ENCODE measurements around the gene DND1. TPM values are rescaled to one million over a fixed set of nuclear protein-coding genes. Genes with fewer than 3 reads are reported as not detected.

DND1 gene
- polyA plus RNA-seq, 1 donor (not counting 4 experiments of a cell fraction or from before 2014, with no cell fraction given) = 0.22 TPM

DNA sequence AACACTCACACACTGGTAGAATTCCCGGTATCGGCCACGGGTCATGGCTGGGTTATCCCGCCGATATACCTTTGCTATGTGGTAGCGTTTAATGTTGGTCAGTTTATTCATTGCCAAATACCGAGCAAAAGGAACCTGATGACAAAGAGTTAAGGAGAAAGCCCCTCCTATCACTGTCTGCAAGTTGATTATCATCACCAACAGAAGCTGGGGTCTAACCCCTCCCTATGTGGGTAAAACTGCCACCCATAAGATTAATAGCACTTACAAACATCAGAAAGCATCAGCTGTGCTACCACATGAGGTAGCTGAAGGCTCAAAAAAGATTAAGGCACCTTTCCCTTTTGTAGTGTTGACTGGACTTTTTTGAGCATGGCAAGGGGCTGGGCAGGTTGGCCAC lies 5.6 kb upstream of the DND1 start:
- H3K79me2 ChIP-seq (ENCODE audit: control insufficient read depth, insufficient read depth, low read length) = no peaks in the 10 kb centered on the region
- H3K4me3 ChIP-seq (ENCODE audit: control insufficient read depth in 2 of 3, extremely low read depth in 1 of 3, insufficient read depth in 2 of 3, low read depth in 1 of 3, low read length in 3 of 3) = no peak overlapping the region
- FAIRE-seq (no peak), DNase-seq (ENCODE audit: low read depth, low spot score) (no peak)
- H2AFZ ChIP-seq (ENCODE audit: control insufficient read depth, low read length) = no peak overlapping the region
- H4K20me1 ChIP-seq (ENCODE audit: control insufficient read depth, extremely low read depth, insufficient read depth, low read length) = no peaks in the 10 kb centered on the region
- no peak overlapping the region for H3K27ac ChIP-seq (ENCODE audit: control insufficient read depth, insufficient read depth, low read length)
- H3K9me3 ChIP-seq (ENCODE audit: control insufficient read depth, low read depth, low read length) = no peaks in the 10 kb centered on the region
- dilution Hi-C loops (cut with MboI; ENCODE audit: extremely low pct_ligation_motif_present, low sequenced_read_pairs) = no loop called here
- H3K9ac ChIP-seq (ENCODE audit: control insufficient read depth, extremely low read depth, insufficient read depth, low read length) = no peak overlapping the region
- no peaks in the 10 kb centered on the region for H3K9me1 ChIP-seq (ENCODE audit: control insufficient read depth, extremely low read depth, insufficient read depth, low read length)
- no peaks in the 10 kb centered on the region for H3K4me1 ChIP-seq (ENCODE audit: control insufficient read depth, extremely low read depth, insufficient read depth, low read length)
- peaks cover 32 to 37% of the 10 kb centered on the region in 2 experiments for H3K36me3 ChIP-seq (ENCODE audit: control insufficient read depth in 2 of 2, extremely low read depth in 1 of 2, insufficient read depth in 2 of 2, low read length in 2 of 2)
- no peak overlapping the region for H3K4me2 ChIP-seq (ENCODE audit: control insufficient read depth, extremely low read depth, insufficient read depth, low read depth, low read length)
- H3K27me3 ChIP-seq (ENCODE audit: control insufficient read depth, extremely low read depth, insufficient read depth, low read length) = no peaks in the 10 kb centered on the region
- TF ChIP-seq, protein P1, sequence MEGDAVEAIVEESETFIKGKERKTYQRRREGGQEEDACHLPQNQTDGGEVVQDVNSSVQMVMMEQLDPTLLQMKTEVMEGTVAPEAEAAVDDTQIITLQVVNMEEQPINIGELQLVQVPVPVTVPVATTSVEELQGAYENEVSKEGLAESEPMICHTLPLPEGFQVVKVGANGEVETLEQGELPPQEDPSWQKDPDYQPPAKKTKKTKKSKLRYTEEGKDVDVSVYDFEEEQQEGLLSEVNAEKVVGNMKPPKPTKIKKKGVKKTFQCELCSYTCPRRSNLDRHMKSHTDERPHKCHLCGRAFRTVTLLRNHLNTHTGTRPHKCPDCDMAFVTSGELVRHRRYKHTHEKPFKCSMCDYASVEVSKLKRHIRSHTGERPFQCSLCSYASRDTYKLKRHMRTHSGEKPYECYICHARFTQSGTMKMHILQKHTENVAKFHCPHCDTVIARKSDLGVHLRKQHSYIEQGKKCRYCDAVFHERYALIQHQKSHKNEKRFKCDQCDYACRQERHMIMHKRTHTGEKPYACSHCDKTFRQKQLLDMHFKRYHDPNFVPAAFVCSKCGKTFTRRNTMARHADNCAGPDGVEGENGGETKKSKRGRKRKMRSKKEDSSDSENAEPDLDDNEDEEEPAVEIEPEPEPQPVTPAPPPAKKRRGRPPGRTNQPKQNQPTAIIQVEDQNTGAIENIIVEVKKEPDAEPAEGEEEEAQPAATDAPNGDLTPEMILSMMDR (optimal IDR thresholded peaks at IDR 0.05 in 1 of 3, IDR thresholded peaks at IDR 0.05 in 1 of 3, conservative IDR thresholded peaks at IDR 0.05 in 1 of 3; ENCODE audit: extremely low read depth in 1 of 3, insufficient read depth in 2 of 3, low read length in 3 of 3) = no peak
- TF ChIP-seq EZH2 (IDR thresholded peaks at IDR 0.05; ENCODE audit: low read length) = no peak

DNA sequence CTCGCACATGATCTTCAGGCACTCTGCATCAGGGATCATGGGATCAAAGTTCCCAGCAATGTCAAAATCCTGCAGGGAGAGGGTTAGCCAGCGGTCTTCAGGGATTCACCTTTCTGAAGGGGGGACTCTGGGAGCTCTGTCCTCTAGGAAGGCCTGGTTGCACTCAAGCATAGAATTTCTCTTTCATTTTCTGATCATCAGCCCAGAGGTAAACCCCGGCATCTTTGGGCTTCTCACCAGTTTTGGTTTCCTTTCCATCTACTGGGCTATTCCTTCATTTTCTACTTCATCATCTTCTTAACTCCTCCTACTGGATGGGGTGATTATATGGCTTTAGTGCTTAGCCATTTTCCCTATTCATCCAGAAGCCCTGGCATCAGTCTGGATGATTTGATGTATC lies 4.6 kb upstream of the DND1 start:
- no peak for FAIRE-seq
- no peaks in the 10 kb centered on the region for H3K79me2 ChIP-seq (ENCODE audit: control insufficient read depth, insufficient read depth, low read length)
- H3K27ac ChIP-seq (ENCODE audit: control insufficient read depth, insufficient read depth, low read length) = no peak overlapping the region
- dilution Hi-C loops (cut with MboI; ENCODE audit: extremely low pct_ligation_motif_present, low sequenced_read_pairs) = no loop called here
- no peaks in the 10 kb centered on the region for H4K20me1 ChIP-seq (ENCODE audit: control insufficient read depth, extremely low read depth, insufficient read depth, low read length)
- TF ChIP-seq, protein P1 (optimal IDR thresholded peaks at IDR 0.05 in 1 of 3, IDR thresholded peaks at IDR 0.05 in 1 of 3, conservative IDR thresholded peaks at IDR 0.05 in 1 of 3; ENCODE audit: extremely low read depth in 1 of 3, insufficient read depth in 2 of 3, low read length in 3 of 3) = no peak
- no peak for TF ChIP-seq EZH2 (IDR thresholded peaks at IDR 0.05; ENCODE audit: low read length)
- no peak overlapping the region for H3K4me2 ChIP-seq (ENCODE audit: control insufficient read depth, extremely low read depth, insufficient read depth, low read depth, low read length)
- no peaks in the 10 kb centered on the region for H3K9me1 ChIP-seq (ENCODE audit: control insufficient read depth, extremely low read depth, insufficient read depth, low read length)
- H3K27me3 ChIP-seq (ENCODE audit: control insufficient read depth, extremely low read depth, insufficient read depth, low read length) = no peaks in the 10 kb centered on the region
- no peaks in the 10 kb centered on the region for H3K9me3 ChIP-seq (ENCODE audit: control insufficient read depth, low read depth, low read length)
- H3K4me1 ChIP-seq (ENCODE audit: control insufficient read depth, extremely low read depth, insufficient read depth, low read length) = no peaks in the 10 kb centered on the region
- H2AFZ ChIP-seq (ENCODE audit: control insufficient read depth, low read length) = no peak overlapping the region
- no peak overlapping the region for H3K9ac ChIP-seq (ENCODE audit: control insufficient read depth, extremely low read depth, insufficient read depth, low read length)
- no peak overlapping the region for H3K4me3 ChIP-seq (ENCODE audit: control insufficient read depth in 2 of 3, extremely low read depth in 1 of 3, insufficient read depth in 2 of 3, low read depth in 1 of 3, low read length in 3 of 3)
- H3K36me3 ChIP-seq (ENCODE audit: control insufficient read depth in 2 of 2, extremely low read depth in 1 of 2, insufficient read depth in 2 of 2, low read length in 2 of 2) = peaks cover 33 to 40% of the 10 kb centered on the region in 2 experiments
- no peak for DNase-seq (ENCODE audit: low read depth, low spot score)
